T-helper 9 cell (primary cell): ENCODE results near the gene NRSN2.

ENCODE experiments used
- DNase-seq: peaks from one replicate; pipeline ENCODE4 v3.0.0-alpha.2; 2020

NRSN2 gene

DNA sequence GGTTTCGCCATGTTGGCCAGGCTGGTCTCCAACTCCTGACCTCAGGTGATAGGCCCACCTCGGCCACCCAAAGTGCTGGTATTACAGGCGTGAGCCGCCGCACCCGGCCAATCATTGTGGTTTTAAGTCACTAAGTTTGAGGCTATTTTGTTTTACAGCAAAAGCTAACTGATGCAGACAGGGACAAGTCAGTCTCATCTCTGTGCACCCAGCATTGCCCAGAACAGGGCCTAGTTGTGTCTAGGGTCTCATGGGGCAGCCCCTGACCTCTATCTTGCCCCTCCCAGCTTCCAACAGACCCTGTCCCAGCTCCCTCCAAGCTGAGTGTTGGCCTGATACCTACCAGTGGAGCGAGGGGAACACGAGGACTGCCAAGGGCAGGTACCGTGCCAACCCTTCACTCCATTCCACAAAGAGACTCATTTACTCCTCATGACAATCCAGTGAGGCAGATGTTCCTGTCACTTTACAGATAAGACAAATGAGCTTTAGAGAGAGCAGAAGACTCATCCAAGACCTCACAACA is 52.3 kb downstream of the NRSN2 start:
- no peak for DNase-seq

DNA sequence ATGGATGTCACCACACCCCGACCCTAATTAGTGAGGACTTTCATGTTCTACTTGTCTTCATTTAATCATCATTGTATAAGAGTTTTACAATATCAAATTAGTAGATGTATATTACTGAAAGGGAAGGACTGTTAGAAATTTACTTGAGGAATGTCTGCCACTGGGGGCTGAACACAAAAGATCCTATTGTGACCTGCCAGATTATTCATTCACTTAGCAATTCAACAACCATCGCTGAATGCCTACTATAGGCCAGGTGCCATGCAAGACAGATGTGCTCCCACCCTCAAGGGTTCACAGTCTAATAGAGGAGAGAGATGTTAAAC is 53.2 kb downstream of the NRSN2 start:
- no peak for DNase-seq

- no peak for DNase-seq
These were observed 53.8 kb downstream of the NRSN2 start for GRCh38 chr20:400454-401275.

GRCh38 chr20:401682-402495 is 55.0 kb downstream of the NRSN2 start:
- no peak for DNase-seq

- DNase-seq = no peak
These were observed 55.6 kb downstream of the NRSN2 start for GRCh38 chr20:402496-402885.

DNA sequence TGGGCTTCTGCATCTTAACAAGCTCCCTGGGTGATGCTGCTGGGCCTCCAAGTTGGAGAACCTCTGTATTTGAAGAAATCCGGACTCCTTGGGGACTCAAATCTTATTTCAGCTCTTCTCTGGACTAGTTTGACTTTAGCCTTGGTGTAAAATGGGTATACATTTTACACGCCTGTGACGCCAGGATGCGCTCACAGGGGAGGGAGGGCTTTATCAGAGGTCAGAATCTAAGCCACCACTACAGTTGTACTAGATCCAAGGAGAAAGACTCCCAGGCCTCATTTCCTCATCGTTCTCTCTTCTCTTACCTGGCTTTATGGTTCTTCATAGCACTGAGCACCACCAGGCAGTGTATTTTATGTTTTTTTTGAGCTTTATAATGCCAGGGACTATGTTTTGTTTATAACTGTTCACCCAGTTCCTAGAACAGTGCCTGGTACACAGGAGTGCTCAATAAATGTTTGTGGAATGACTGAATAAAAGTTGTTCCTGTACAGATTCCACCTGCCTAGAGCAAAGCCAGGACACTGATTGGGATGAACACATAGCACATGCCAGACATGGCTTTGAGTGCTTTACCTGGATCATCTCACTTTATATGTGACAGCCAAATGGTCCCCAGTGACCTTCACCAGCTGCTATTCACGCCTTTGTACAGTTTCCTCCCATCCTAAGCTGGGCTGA is 56.1 kb downstream of the NRSN2 start:
- DNase-seq = no peak

DNA sequence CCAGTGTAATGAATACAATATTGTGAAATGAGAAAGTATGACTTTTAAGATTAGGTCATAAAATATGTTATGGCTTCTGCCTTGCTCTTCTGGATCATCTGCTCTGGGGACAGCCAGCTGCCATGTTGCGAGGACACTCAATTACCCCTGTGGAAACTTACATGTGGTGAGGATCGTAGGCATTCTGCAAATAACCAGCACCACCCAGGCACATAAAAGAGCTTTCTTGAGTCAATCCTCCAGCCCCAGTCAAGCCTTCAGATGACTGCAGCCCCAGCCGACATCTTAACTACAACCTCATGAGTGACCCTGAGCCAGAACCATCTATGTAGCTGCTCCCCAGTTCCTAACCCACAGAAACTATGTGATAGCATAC is 56.7 kb downstream of the NRSN2 start:
- no peak for DNase-seq

GRCh38 chr20:404088-404487 is 57.2 kb downstream of the NRSN2 start:
- no peak for DNase-seq
